Endothelial cell of umbilical vein (primary cell): ENCODE data around the gene MS4A15. TPM values are rescaled to one million over a fixed set of nuclear protein-coding genes. Genes with fewer than 3 reads are reported as not detected.

ENCODE experiments used
- BruUV-seq: library from RNA; stranded (reverse); fragments of 400-500 nt; replicated peaks from 2 replicates; lab custom pipeline; 2021; lab: Mats Ljungman, UMichigan
- CTCF ChIA-PET: fragments of 300-600, 350-600 bp; sonication (Branson Sonifier 250); formaldehyde crosslinking; loops from one replicate; lab custom pipeline; 2021; ENCODE audit warnings: antibody characterized with exemption, inconsistent platforms; lab: Charles Lee
- POLR2A ChIA-PET: fragments of 300-600, 350-600 bp; sonication (Branson Sonifier 250); formaldehyde crosslinking; loops from one replicate; lab custom pipeline; 2021; ENCODE audit warnings: antibody characterized with exemption, inconsistent platforms; lab: Charles Lee
- DNase-seq: peaks from one replicate; pipeline ENCODE4 v3.0.0-alpha.2; 2011; ENCODE audit warnings: low read depth, low spot score
- FAIRE-seq: peaks from 2 replicates; lab custom pipeline; 2011; peaks lifted over from hg19 to GRCh38; lab: Jason Lieb, UNC
- H2AFZ ChIP-seq: 2 replicates; pipeline ENCODE4 v1.6.0; 2012; ENCODE audit warnings: low read depth, low read length, control low read depth, inconsistent platforms
- H3K27ac ChIP-seq: 2 replicates; pipeline ENCODE4 v1.5.1; 2011; ENCODE audit warnings: low read depth, mild to moderate bottlenecking, control low read depth, low read length, moderate library complexity; ENCODE audit not compliant: insufficient read depth
- H3K27me3 ChIP-seq, 2 experiments: 2 replicates each; pipeline versions ENCODE4 v1.6.0 to v1.6.1; 2011; ENCODE audit warnings: low read length in 2 of 2, mixed read lengths in 1 of 2; ENCODE audit not compliant: control insufficient read depth in 2 of 2, insufficient read depth in 2 of 2
- H3K36me3 ChIP-seq, 2 experiments: 2 replicates in 1 of 2; 3 replicates in 1 of 2; pipeline ENCODE4 v1.5.1; 2011; ENCODE audit warnings: low read length in 2 of 2, mild to moderate bottlenecking in 1 of 2, moderate library complexity in 1 of 2; ENCODE audit not compliant: control insufficient read depth in 2 of 2, insufficient read depth in 2 of 2; ENCODE audit errors: extremely low read depth in 1 of 2
- H3K4me1 ChIP-seq: 3 replicates; pipeline ENCODE4 v1.5.1; 2011; ENCODE audit warnings: mild to moderate bottlenecking, low read length; ENCODE audit not compliant: control insufficient read depth, insufficient read depth; ENCODE audit errors: extremely low read depth
- H3K4me2 ChIP-seq: 2 replicates; pipeline ENCODE4 v1.6.1; 2011; ENCODE audit warnings: low read length, control low read depth, mixed read lengths; ENCODE audit not compliant: insufficient read depth
- H3K4me3 ChIP-seq, 3 experiments: fragments of 200-600 bp in 1 of 3; sonication (generic), shearing (Covaris generic) in 1 of 3; replicated peaks in 1 of 3; 2 replicates each; pipeline ENCODE4 v1.5.1; 2011 to 2016; ENCODE audit warnings: control low read depth in 3 of 3, low read length in 3 of 3, mild to moderate bottlenecking in 2 of 3, inconsistent platforms in 1 of 3, low read depth in 1 of 3, moderate library complexity in 1 of 3; ENCODE audit not compliant: insufficient read depth in 1 of 3
- H3K79me2 ChIP-seq: 2 replicates; pipeline ENCODE4 v1.6.0; 2012; ENCODE audit warnings: low read length, inconsistent platforms; ENCODE audit not compliant: control insufficient read depth, insufficient read depth
- H3K9ac ChIP-seq: replicated peaks from 2 replicates; pipeline ENCODE3; 2011; ENCODE audit warnings: low read length, control low read depth; ENCODE audit not compliant: insufficient read depth; ENCODE audit errors: extremely low read depth
- H3K9me1 ChIP-seq: replicated peaks from 3 replicates; pipeline ENCODE4 v1.6.0; 2011; ENCODE audit warnings: mild to moderate bottlenecking, low read length; ENCODE audit not compliant: control insufficient read depth, insufficient read depth; ENCODE audit errors: extremely low read depth
- H3K9me3 ChIP-seq: replicated peaks from 2 replicates; pipeline ENCODE4 v1.5.1; 2012; ENCODE audit warnings: low read length, inconsistent platforms; ENCODE audit not compliant: control insufficient read depth, insufficient read depth
- H4K20me1 ChIP-seq: replicated peaks from 2 replicates; pipeline ENCODE3; 2011; ENCODE audit warnings: mild to moderate bottlenecking, low read length; ENCODE audit not compliant: control insufficient read depth, insufficient read depth; ENCODE audit errors: extremely low read depth
- EZH2 ChIP-seq: IDR thresholded peaks from 2 replicates; pipeline ENCODE4 v1.6.1; 2012; ENCODE audit warnings: borderline replicate concordance, low read depth, mild to moderate bottlenecking, moderate library complexity, low read length, inconsistent platforms; ENCODE audit not compliant: severe bottlenecking
- FOS ChIP-seq: IDR thresholded peaks from 2 replicates; pipeline ENCODE4 v1.6.1; 2011; ENCODE audit warnings: mild to moderate bottlenecking, low read length, moderate library complexity, borderline replicate concordance; ENCODE audit not compliant: insufficient read depth
- JUN ChIP-seq: IDR thresholded peaks from 2 replicates; pipeline ENCODE4 v1.6.1; 2011; ENCODE audit warnings: borderline replicate concordance, low read depth; ENCODE audit not compliant: insufficient read length, insufficient read depth
- MYC ChIP-seq: IDR thresholded peaks from one replicate; pipeline ENCODE4 v1.6.1; 2011; ENCODE audit warnings: mild to moderate bottlenecking, low read depth, low read length
- POLR2AphosphoS5 ChIP-seq: IDR thresholded peaks from 2 replicates; pipeline ENCODE4 v1.6.1; 2012; ENCODE audit warnings: low read depth, mild to moderate bottlenecking, control low read depth, low read length, moderate library complexity; ENCODE audit not compliant: insufficient read depth
- dilution Hi-C: fragments of 300-500 bp; cut with MboI; formaldehyde crosslinking; loops from one replicate; pipeline ENCODE4 v1.15.0; 2019; ENCODE audit warnings: low sequenced_read_pairs; ENCODE audit not compliant: extremely low pct_ligation_motif_present
- intact Hi-C: fragments of 100-400 bp; cut with micrococcal nuclease; formaldehyde crosslinking; loops from one replicate; pipeline ENCODE4 v1.10.0; 2022
- polyA plus RNA-seq, 4 experiments: library from polyadenylated mRNA; depleted of rRNA in 3 of 4; stranded (reverse) in 3 of 4; unstranded in 1 of 4; fragments of >200 nt; gene quantifications; 2 replicates each; pipeline versions ENCODE4 v1.2.1 to v1.2.3, GENCODE V29; 2011 to 2012; ENCODE audit warnings: missing spikeins in 1 of 4
- total RNA-seq: library from RNA; stranded (reverse); gene quantifications from 2 replicates; pipeline ENCODE4 v1.2.3, GENCODE V29; 2021
- TF ChIP-seq, protein P1 (sequence below): IDR thresholded peaks from 2 replicates; pipeline ENCODE4 v1.6.1; 2011; ENCODE audit not compliant: insufficient read depth, insufficient read length

The MS4A15 gene
- total and polyA plus RNA-seq, 2 donors (not counting 3 experiments of a cell fraction or from before 2014, with no cell fraction given) = not detected

DNA sequence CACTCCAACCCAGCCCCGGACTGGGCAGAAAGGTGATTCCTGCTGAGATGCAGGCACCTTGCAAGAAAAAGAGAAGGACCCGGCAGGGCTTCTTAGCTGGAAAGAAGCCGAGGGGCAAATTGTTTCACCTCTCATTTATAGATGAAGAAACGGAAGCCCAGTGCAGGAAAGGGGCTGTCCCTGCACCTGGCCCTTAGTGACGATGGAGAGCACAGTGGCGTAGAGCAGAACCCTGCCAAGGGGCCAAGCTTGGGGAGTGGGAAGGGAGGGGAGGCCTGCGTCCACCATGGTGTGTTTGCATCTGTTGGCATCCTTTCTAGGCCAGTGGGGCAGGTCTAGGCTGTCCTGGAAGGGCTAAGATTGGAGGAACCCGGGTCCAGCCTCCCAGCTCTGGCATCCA is 7.8 kb upstream of the MS4A15 start:
- H3K27ac ChIP-seq = no peak overlapping the region
- DNase-seq (no peak), FAIRE-seq (no peak)
- H2AFZ ChIP-seq = no peak overlapping the region
- H3K9me1 ChIP-seq = no peaks in the 10 kb centered on the region
- TF ChIP-seq POLR2AphosphoS5 = no peak
- TF ChIP-seq EZH2 = no peak
- no peak for TF ChIP-seq JUN
- ChIA-PET CTCF (interaction anchor here (0.7 kb wide), 1 partner anchor 14 kb away, joined by 4 read pairs; no protein-coding TSS in a partner anchor), POLR2A (no interaction called here)
- intact Hi-C loops (no loop called here), dilution Hi-C loops (no loop called here)
- BruUV-seq = no TSS peak
- no peak overlapping the region for H3K4me3 ChIP-seq
- no peaks in the 10 kb centered on the region for H3K36me3 ChIP-seq
- no peaks in the 10 kb centered on the region for H3K9me3 ChIP-seq
- no peaks in the 10 kb centered on the region for H3K4me1 ChIP-seq
- no peak overlapping the region for H3K9ac ChIP-seq
- H4K20me1 ChIP-seq = no peaks in the 10 kb centered on the region
- H3K4me2 ChIP-seq = no peak overlapping the region
- H3K27me3 ChIP-seq = peaks cover 5% of the 10 kb centered on the region in 2 experiments
- H3K79me2 ChIP-seq = no peaks in the 10 kb centered on the region

GRCh38 chr11:60750911-60751310 is 5.8 kb upstream of the MS4A15 start:
- ChIA-PET POLR2A (no interaction called here), CTCF (no interaction called here)
- no TSS peak for BruUV-seq
- no peak overlapping the region for H3K4me3 ChIP-seq
- H3K9me3 ChIP-seq = no peaks in the 10 kb centered on the region
- no peaks in the 10 kb centered on the region for H3K36me3 ChIP-seq
- no peaks in the 10 kb centered on the region for H3K79me2 ChIP-seq
- no peaks in the 10 kb centered on the region for H4K20me1 ChIP-seq
- H3K27me3 ChIP-seq = peaks cover 0 to 5% of the 10 kb centered on the region in 2 experiments
- no peaks in the 10 kb centered on the region for H3K9me1 ChIP-seq
- DNase-seq (no peak), FAIRE-seq (no peak)
- dilution Hi-C loops (no loop called here), intact Hi-C loops (no loop called here)
- no peak overlapping the region for H3K27ac ChIP-seq
- H3K4me1 ChIP-seq = no peaks in the 10 kb centered on the region
- H3K9ac ChIP-seq = no peak overlapping the region
- H3K4me2 ChIP-seq = no peak overlapping the region
- no peak for TF ChIP-seq FOS
- TF ChIP-seq, protein P1, sequence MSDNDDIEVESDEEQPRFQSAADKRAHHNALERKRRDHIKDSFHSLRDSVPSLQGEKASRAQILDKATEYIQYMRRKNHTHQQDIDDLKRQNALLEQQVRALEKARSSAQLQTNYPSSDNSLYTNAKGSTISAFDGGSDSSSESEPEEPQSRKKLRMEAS = no peak
- TF ChIP-seq EZH2 = no peak
- TF ChIP-seq POLR2AphosphoS5 = no peak
- TF ChIP-seq MYC = no peak
- no peak overlapping the region for H2AFZ ChIP-seq
